GM21576 (cell line): ENCODE results near the gene GRID1.

Experiments used
- ATAC-seq: cut with Tn5 transposase; IDR thresholded peaks from one replicate; pipeline ENCODE4 v1.9.1; 2021; ENCODE audit warnings: mild to moderate bottlenecking, moderate library complexity; ENCODE audit not compliant: unreplicated experiment

The GRID1 gene

GRCh38 chr10:86234107-86234506, 132.5 kb downstream of the GRID1 start:
- ATAC-seq = no peak

DNA sequence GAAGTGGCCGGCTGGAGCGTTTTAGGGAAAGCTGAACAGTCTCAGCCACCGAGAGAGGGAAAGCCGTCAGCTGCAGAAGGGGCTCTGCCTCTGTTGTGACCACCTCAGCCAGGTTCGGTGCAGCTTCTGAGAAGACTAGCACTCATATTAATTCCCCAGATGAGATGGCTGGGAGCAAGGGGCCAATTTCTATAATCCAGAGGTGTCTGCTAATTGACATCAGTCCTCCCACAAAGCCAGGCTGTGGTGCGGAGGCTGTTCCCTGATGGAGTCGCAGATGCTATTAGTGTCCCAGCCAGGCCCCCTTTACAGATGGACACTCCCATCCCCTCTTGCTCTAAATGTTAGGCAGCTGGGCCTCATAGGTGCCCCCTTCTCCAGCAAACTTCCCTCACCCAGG, 133.5 kb downstream of the GRID1 start:
- ATAC-seq = no peak

- ATAC-seq = no peak
These were observed 134.0 kb downstream of the GRID1 start for GRCh38 chr10:86232644-86233043.

GRCh38 chr10:86231796-86232560, 134.6 kb downstream of the GRID1 start:
- ATAC-seq = no peak

- no peak for ATAC-seq
These were observed 135.9 kb downstream of the GRID1 start for GRCh38 chr10:86230557-86231180.

- no peak for ATAC-seq
These were observed 136.6 kb downstream of the GRID1 start for GRCh38 chr10:86229811-86230556.

- ATAC-seq = no peak
These were observed 137.2 kb downstream of the GRID1 start for GRCh38 chr10:86229376-86229775.

DNA sequence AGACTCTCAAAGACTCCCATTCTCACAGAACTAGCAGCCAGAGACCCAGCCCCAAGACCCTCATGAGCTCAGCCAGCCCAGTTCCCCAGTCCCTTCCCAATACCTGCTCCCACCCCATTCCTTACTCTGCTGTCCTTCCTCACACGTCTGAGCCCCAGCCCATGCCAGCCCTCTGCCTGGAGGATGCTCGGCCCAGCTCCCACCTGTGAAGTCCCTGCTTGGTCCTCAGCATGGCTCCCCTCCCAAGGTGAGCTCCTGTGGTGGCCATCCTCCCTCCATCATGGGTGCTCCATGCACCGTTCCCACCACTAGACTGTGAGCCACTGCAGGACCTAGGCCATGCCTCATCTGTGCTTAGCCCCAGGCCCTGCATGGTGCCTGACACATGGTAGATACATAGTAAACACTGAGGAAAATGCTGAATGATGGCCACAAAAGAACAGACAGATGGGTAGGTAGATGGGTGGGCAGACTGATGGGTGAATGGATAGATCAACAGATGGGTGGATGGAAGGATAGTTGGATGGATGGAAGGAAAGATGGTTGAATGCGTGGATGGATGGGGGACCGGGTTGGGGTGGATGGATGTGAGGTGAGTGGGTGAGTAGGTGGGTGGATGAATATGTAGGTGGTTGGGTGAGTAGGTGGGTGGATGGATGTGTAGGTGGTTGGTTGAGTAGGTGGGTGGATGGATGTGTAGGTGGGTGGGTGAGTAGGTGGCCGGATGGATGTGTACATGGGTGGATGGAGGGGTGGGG, 138.9 kb downstream of the GRID1 start:
- no peak for ATAC-seq

GRCh38 chr10:86226781-86227201, 139.8 kb downstream of the GRID1 start:
- no peak for ATAC-seq

DNA sequence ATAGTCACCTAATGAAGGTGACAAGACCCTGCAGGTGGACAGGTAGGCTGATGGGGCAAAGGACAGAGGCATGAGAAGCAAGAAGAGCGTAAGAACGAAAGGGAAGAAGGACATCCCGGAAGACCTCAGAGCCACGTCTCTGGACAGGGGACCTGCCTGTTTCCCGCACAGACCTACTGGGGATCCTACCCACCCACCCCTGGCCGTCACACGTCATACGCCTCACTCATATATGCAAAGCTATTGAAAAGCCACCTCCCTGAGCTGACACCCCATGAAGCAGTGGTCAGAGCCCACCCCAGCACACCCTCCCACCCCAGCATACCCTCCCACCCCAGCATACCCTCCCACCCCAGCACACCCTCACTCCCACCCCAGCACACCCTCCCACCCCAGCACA, 140.6 kb downstream of the GRID1 start:
- no peak for ATAC-seq

DNA sequence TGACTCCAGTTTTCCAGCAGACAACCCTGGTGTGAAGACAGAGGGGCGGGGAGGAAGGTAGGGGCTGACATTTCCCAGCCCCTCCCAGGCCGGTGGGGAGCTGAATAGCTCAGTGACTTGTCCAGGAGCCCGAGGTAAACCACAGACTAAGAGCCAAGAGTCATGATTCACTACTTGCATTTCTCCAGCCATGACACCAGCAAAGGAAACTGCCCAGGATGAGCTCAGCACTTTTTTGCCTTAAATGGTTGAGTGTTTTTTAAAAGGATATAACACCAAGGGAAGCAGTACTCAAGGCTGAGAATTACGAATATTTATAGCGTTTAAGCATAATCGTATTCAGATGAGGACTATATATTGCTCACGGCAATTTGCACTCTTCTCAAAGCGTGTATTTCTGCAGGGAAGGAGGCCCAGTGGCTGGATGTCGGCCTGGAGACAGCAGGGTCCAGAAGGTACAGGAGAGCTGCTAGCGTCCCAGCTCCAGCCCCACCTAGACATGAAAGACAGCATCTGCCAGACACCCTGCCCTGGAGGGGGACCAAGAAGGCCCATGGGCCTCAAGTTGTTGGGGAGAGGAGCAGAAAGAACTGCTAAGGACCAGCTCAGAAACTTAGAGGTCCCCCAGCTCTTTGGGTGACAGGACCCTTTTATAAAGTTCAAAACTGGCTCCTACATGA, 141.4 kb downstream of the GRID1 start:
- no peak for ATAC-seq

GRCh38 chr10:86224354-86225102, 142.1 kb downstream of the GRID1 start:
- ATAC-seq = peak; percentile 76

DNA sequence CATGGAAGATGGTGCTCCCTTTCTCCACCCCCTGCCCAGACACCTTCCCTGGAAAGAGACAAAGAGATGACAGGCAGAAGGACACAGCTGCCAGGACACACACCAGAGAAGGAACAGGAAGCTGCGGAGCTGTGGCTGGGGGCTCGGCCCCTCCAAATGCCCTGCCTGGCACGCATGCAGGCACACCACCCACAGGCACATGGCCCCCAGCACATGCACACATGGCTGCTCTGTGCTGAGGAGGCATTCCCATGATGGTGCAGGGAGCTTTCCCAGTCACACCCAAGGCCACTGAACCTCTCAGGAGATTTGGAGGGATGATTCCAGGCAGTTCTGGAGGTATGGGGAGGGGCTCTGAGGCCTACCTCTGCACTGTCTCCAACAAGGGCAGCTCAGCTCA, 143.3 kb downstream of the GRID1 start:
- ATAC-seq = no peak

DNA sequence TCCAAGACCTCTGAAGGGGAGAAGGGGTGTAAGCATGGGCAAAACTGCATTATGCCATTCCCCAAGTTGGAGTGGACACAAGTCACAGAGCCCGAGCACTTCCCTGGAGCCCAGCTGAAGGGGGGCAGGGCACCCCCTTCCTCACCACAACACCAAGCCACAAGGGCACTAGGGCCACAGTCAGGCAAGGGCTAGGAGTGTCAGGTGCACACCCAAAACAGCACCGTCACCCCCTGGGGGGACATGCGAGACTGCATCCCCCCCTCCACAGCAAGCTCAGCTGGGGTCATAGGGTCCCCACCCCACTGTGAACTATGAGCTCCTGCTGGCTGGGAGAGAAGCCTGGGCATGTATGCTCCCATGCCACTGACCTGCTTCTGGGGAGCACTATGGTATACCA, 143.9 kb downstream of the GRID1 start:
- ATAC-seq = no peak

DNA sequence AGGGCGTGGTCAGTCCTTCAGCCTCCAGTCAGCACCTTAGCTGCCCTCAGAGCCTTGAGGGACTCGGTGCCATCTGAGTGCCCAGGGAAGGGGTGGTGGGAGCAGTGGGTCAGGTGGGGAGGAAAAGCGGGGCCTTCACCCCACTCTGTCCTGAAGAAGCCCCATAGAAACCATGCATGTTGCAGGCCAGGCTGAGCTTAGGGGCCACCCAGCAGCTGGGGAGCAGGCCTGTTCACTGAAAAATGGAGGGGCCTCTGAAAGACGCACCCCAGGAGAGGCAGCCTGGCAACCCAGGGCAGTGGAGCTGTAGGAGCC, 144.3 kb downstream of the GRID1 start:
- ATAC-seq = no peak

GRCh38 chr10:86221442-86222335, 144.9 kb downstream of the GRID1 start:
- ATAC-seq = no peak

GRCh38 chr10:86220626-86221025, 146.0 kb downstream of the GRID1 start:
- ATAC-seq = no peak

DNA sequence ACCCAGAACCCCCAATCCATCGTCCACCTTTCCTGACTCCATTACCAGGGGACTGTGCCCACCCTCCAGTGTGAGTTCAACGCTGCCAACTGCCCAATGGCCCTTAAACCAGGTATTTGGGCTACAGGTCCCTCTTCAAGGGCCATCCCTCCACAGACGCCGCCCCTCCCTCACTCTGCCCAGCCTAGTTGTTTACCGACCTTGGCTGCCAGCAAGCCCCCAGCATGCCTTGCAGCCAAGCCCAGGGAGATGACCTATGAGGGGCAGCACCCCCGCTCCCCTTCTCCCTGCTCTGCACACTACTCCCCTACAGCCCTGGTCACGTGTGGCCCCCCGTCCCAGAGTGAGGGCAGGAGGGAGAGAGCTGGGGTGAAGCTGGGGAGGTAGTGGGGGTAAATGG, 147.3 kb downstream of the GRID1 start:
- ATAC-seq = no peak

GRCh38 chr10:86218842-86219241, 147.8 kb downstream of the GRID1 start:
- ATAC-seq = no peak
